CD4-positive, alpha-beta memory T cell (primary cell): ENCODE measurements around the gene CALHM3. TPM values are rescaled to one million over a fixed set of nuclear protein-coding genes. Genes with fewer than 3 reads are reported as not detected.

Source experiments
- CTCF ChIA-PET: fragments of 350-600 bp; sonication (Branson Sonifier 250); formaldehyde crosslinking; loops from one replicate; lab custom pipeline; 2021; ENCODE audit warnings: inconsistent platforms; ENCODE audit not compliant: partially characterized antibody; lab: Charles Lee
- POLR2A ChIA-PET: fragments of 350-600 bp; sonication (Branson Sonifier 250); formaldehyde crosslinking; loops from one replicate; lab custom pipeline; 2021; ENCODE audit not compliant: partially characterized antibody; lab: Charles Lee
- DNase-seq, 5 donors: peaks; one replicate each; pipeline versions ENCODE4 v3.0.0 to v3.0.0-alpha.2; 2020 to 2022; ENCODE audit warnings: mixed read lengths in 1 of 5
- H3K27ac ChIP-seq: one replicate; pipeline ENCODE4 v1.7.0; 2013; ENCODE audit warnings: low read depth, low read length
- H3K27me3 ChIP-seq: 2 replicates; pipeline ENCODE4 v1.7.0; 2013; ENCODE audit warnings: mild to moderate bottlenecking, low read length, moderate library complexity; ENCODE audit not compliant: insufficient read depth
- H3K36me3 ChIP-seq: 2 replicates; pipeline ENCODE4 v1.7.0; 2013; ENCODE audit warnings: mild to moderate bottlenecking, low read length, moderate library complexity; ENCODE audit not compliant: insufficient read depth
- H3K4me1 ChIP-seq: 2 replicates; pipeline ENCODE4 v1.7.0; 2013; ENCODE audit warnings: mild to moderate bottlenecking, low read length, moderate library complexity; ENCODE audit not compliant: insufficient read depth
- H3K4me3 ChIP-seq, 2 donors: one replicate each; pipeline ENCODE4 v1.7.0; 2013; ENCODE audit warnings: low read length in 2 of 2, mild to moderate bottlenecking in 1 of 2
- H3K9me3 ChIP-seq, 2 donors: one replicate each; pipeline ENCODE4 v1.7.0; 2013; ENCODE audit warnings: low read length in 2 of 2, control low read depth in 1 of 2; ENCODE audit not compliant: control insufficient read depth in 1 of 2
- H3K27ac Mint-ChIP-seq, 7 donors: one replicate each; pipeline ENCODE4 v1.8.0; 2020 to 2021; ENCODE audit warnings: mixed read lengths in 7 of 7, mild to moderate bottlenecking in 6 of 7, inconsistent platforms in 3 of 7, moderate library complexity in 3 of 7
- H3K27me3 Mint-ChIP-seq, 2 donors: one replicate each; pipeline ENCODE4 v1.8.0; 2020 to 2021; ENCODE audit warnings: mixed read lengths in 2 of 2
- H3K36me3 Mint-ChIP-seq, 2 donors: one replicate each; pipeline ENCODE4 v1.8.0; 2020 to 2021; ENCODE audit warnings: mixed read lengths in 2 of 2, inconsistent platforms in 1 of 2, mild to moderate bottlenecking in 1 of 2
- H3K4me1 Mint-ChIP-seq, 4 donors: one replicate each; pipeline ENCODE4 v1.8.0; 2020 to 2021; ENCODE audit warnings: mixed read lengths in 4 of 4, mild to moderate bottlenecking in 1 of 4
- H3K4me3 Mint-ChIP-seq, 8 donors: one replicate each; pipeline ENCODE4 v1.8.0; 2020 to 2021; ENCODE audit warnings: mixed read lengths in 8 of 8, mild to moderate bottlenecking in 7 of 8, moderate library complexity in 6 of 8, inconsistent platforms in 3 of 8
- H3K9me3 Mint-ChIP-seq, 8 donors: one replicate each; pipeline ENCODE4 v1.8.0; 2020 to 2021; ENCODE audit warnings: mixed read lengths in 8 of 8, mild to moderate bottlenecking in 5 of 8, inconsistent platforms in 3 of 8, moderate library complexity in 1 of 8
- intact Hi-C: fragments of 100-400 bp; cut with micrococcal nuclease; formaldehyde crosslinking; loops from one replicate; pipeline ENCODE4 v1.15.1; 2023
- polyA plus RNA-seq, 2 donors: library from polyadenylated mRNA; unstranded; fragments of 300-500 nt; fragmentation: Illumina TruSeq; gene quantifications; one replicate each; pipeline ENCODE4 v1.2.3, GENCODE V29; 2021
- total RNA-seq, 2 experiments: library from RNA; stranded (reverse); gene quantifications; one replicate each; pipeline ENCODE4 v1.2.3, GENCODE V29; 2021

Gene CALHM3
- total and polyA plus RNA-seq, 4 experiments from 2014 or later = not detected

GRCh38 chr10:103474077-103474476, 5.0 kb downstream of the CALHM3 start:
- peak overlapping the region in 6 of 7 donors; percentile 4 to 79 (median 70) for H3K27ac Mint-ChIP-seq
- CTCF ChIA-PET = interaction anchor here (1.1 to 8.4 kb wide), 3 partner anchors 9 to 63 kb away, joined by 6 to 141 read pairs (median 7); no protein-coding TSS in a partner anchor

GRCh38 chr10:103473261-103473671, 5.8 kb downstream of the CALHM3 start:
- H3K27ac ChIP-seq = no peak overlapping the region
- H3K27me3 ChIP-seq = no peaks in the 10 kb centered on the region

More at GRCh38 chr10:103474077-103474476, 5.0 kb downstream of the CALHM3 start:
- no peaks in the 10 kb centered on the region for H3K36me3 ChIP-seq
- H3K27me3 Mint-ChIP-seq = no peaks in the 10 kb centered on the region
- POLR2A ChIA-PET = interaction anchor here (1.2 kb wide), 2 partner anchors 23 to 29 kb away, joined by 3 read pairs; no protein-coding TSS in a partner anchor
- H3K4me1 ChIP-seq = peaks cover 44% of the 10 kb centered on the region
- no peaks in the 10 kb centered on the region for H3K27me3 ChIP-seq
- no peak overlapping the region for H3K4me3 ChIP-seq
- H3K9me3 Mint-ChIP-seq = no peaks in the 10 kb centered on the region
- peak overlapping the region in 1 of 8 donors; percentile 27 for H3K4me3 Mint-ChIP-seq
- intact Hi-C loops = no loop called here
- H3K9me3 ChIP-seq = no peaks in the 10 kb centered on the region
- no peak for DNase-seq
- no peaks in the 10 kb centered on the region for H3K36me3 Mint-ChIP-seq
- no peak overlapping the region for H3K27ac ChIP-seq
- H3K4me1 Mint-ChIP-seq = peaks cover 31 to 64% (median 42%) of the 10 kb centered on the region in 4 donors

GRCh38 chr10:103472005-103472404, 7.0 kb downstream of the CALHM3 start:
- no peaks in the 10 kb centered on the region for H3K9me3 ChIP-seq
- H3K27me3 Mint-ChIP-seq = no peaks in the 10 kb centered on the region
- H3K4me3 Mint-ChIP-seq = peak overlapping the region in 7 of 8 donors; percentile 73 to 85 (median 81)
- no peaks in the 10 kb centered on the region for H3K36me3 ChIP-seq
- no peaks in the 10 kb centered on the region for H3K9me3 Mint-ChIP-seq
- H3K4me1 ChIP-seq = peaks cover 47% of the 10 kb centered on the region
- intact Hi-C loops = no loop called here
- H3K4me3 ChIP-seq = no peak overlapping the region
- no peaks in the 10 kb centered on the region for H3K36me3 Mint-ChIP-seq
- CTCF ChIA-PET = interaction anchor here (0.7 to 3.6 kb wide), 6 partner anchors 9 to 54 kb away, joined by 3 to 15 read pairs (median 8); partner anchors contain the start of gene CALHM2
- peak overlapping the region; percentile 85 to 97 (median 90) for H3K27ac Mint-ChIP-seq
- H3K27ac ChIP-seq = peak overlapping the region; percentile 63
- POLR2A ChIA-PET = interaction anchor here (1.0 to 4.4 kb wide), 11 partner anchors 9 to 826 kb away, joined by 3 to 106 read pairs (median 4); partner anchors contain the start of gene CALHM2
- no peaks in the 10 kb centered on the region for H3K27me3 ChIP-seq
- DNase-seq = no peak
- H3K4me1 Mint-ChIP-seq = peaks cover 33 to 70% (median 47%) of the 10 kb centered on the region in 4 donors

More at GRCh38 chr10:103473261-103473671, 5.8 kb downstream of the CALHM3 start:
- no peaks in the 10 kb centered on the region for H3K9me3 Mint-ChIP-seq
- H3K4me1 ChIP-seq = peaks cover 44% of the 10 kb centered on the region
- peak overlapping the region in 1 of 8 donors; percentile 54 for H3K4me3 Mint-ChIP-seq
- no peaks in the 10 kb centered on the region for H3K27me3 Mint-ChIP-seq
- no peak overlapping the region for H3K4me3 ChIP-seq
- DNase-seq = peak in 1 of 5 donors; percentile 14
- no peaks in the 10 kb centered on the region for H3K36me3 ChIP-seq
- CTCF ChIA-PET = interaction anchor here (1.1 to 2.7 kb wide), 4 partner anchors 10 to 56 kb away, joined by 7 to 14 read pairs (median 8); partner anchors contain the start of gene CALHM2
- H3K9me3 ChIP-seq = no peaks in the 10 kb centered on the region
- intact Hi-C loops = no loop called here
- no peaks in the 10 kb centered on the region for H3K36me3 Mint-ChIP-seq
- H3K4me1 Mint-ChIP-seq = peaks cover 31 to 64% (median 43%) of the 10 kb centered on the region in 4 donors
- POLR2A ChIA-PET = interaction anchor here (1.3 to 4.4 kb wide), 2 partner anchors 21 to 28 kb away, joined by 3 to 106 read pairs; partner anchors contain the start of gene CALHM2
- peak overlapping the region in 1 of 7 donors; percentile 62 for H3K27ac Mint-ChIP-seq

GRCh38 chr10:103470761-103471653, 8.0 kb downstream of the CALHM3 start:
- peak; percentile 67 to 88 (median 74) for DNase-seq
- no peaks in the 10 kb centered on the region for H3K36me3 ChIP-seq
- H3K36me3 Mint-ChIP-seq = no peaks in the 10 kb centered on the region
- no peaks in the 10 kb centered on the region for H3K27me3 ChIP-seq
- H3K4me3 Mint-ChIP-seq = peak overlapping the region; percentile 67 to 85 (median 79)
- intact Hi-C loops = loop anchor here (1.0 kb wide), 1 partner anchor 20 kb away; no protein-coding TSS in a partner anchor
- peak overlapping the region in 1 of 2 donors; percentile 3 for H3K4me3 ChIP-seq
- H3K4me1 ChIP-seq = peaks cover 43% of the 10 kb centered on the region
- H3K4me1 Mint-ChIP-seq = peaks cover 30 to 69% (median 51%) of the 10 kb centered on the region in 4 donors
- H3K9me3 Mint-ChIP-seq = no peaks in the 10 kb centered on the region
- H3K9me3 ChIP-seq = no peaks in the 10 kb centered on the region
- H3K27me3 Mint-ChIP-seq = no peaks in the 10 kb centered on the region
- ChIA-PET CTCF (interaction anchor here (1.9 to 3.6 kb wide), 4 partner anchors 10 to 19 kb away, joined by 8 to 15 read pairs (median 11); partner anchors contain the start of gene CALHM2), POLR2A (interaction anchor here (0.8 to 4.4 kb wide), 11 partner anchors 9 to 651 kb away, joined by 3 to 106 read pairs (median 4); partner anchors contain the start of genes CALHM2 and SFR1)
- peak overlapping the region; percentile 63 for H3K27ac ChIP-seq
- peak overlapping the region; percentile 85 to 97 (median 90) for H3K27ac Mint-ChIP-seq

GRCh38 chr10:103469201-103469600, 9.8 kb downstream of the CALHM3 start:
- H3K27me3 Mint-ChIP-seq = no peaks in the 10 kb centered on the region
- POLR2A ChIA-PET = interaction anchor here (4.4 kb wide), 1 partner anchor 17 kb away, joined by 106 read pairs; the partner anchor contains the start of gene CALHM2
- Histone ChIP-seq H3K27ac (no peak overlapping the region), H3K9me3 (no peaks in the 10 kb centered on the region), H3K4me3 (no peak overlapping the region), H3K27me3 (no peaks in the 10 kb centered on the region), H3K36me3 (no peaks in the 10 kb centered on the region), H3K4me1 (peaks cover 43% of the 10 kb centered on the region)
- peaks cover 30 to 63% (median 47%) of the 10 kb centered on the region in 4 donors for H3K4me1 Mint-ChIP-seq
- no peaks in the 10 kb centered on the region for H3K9me3 Mint-ChIP-seq
- intact Hi-C loops = no loop called here
- peak overlapping the region in 2 of 8 donors; percentile 5 to 24 for H3K4me3 Mint-ChIP-seq
- CTCF ChIA-PET = interaction anchor here (0.6 to 3.6 kb wide), 3 partner anchors 12 to 52 kb away, joined by 3 to 15 read pairs (median 3); no protein-coding TSS in a partner anchor
- no peak for DNase-seq
- H3K36me3 Mint-ChIP-seq = no peaks in the 10 kb centered on the region
- peak overlapping the region in 6 of 7 donors; percentile 2 to 97 (median 82) for H3K27ac Mint-ChIP-seq

- no peaks in the 10 kb centered on the region for H3K9me3 ChIP-seq
- CTCF ChIA-PET = interaction anchor here (0.8 kb wide), 1 partner anchor 51 kb away, joined by 3 read pairs; no protein-coding TSS in a partner anchor
- DNase-seq = peak in 1 of 5 donors; percentile 12
- H3K27ac ChIP-seq = no peak overlapping the region
- POLR2A ChIA-PET = no interaction called here
- Mint-ChIP-seq H3K27ac (peak overlapping the region in 4 of 7 donors; percentile 14 to 66 (median 41)), H3K27me3 (no peaks in the 10 kb centered on the region), H3K36me3 (no peaks in the 10 kb centered on the region), H3K4me1 (peaks cover 27 to 52% (median 40%) of the 10 kb centered on the region in 4 donors), H3K9me3 (no peaks in the 10 kb centered on the region), H3K4me3 (peak overlapping the region in 2 of 8 donors; percentile 8 to 44)
- intact Hi-C loops = no loop called here
- no peaks in the 10 kb centered on the region for H3K27me3 ChIP-seq
- H3K36me3 ChIP-seq = no peaks in the 10 kb centered on the region
- H3K4me3 ChIP-seq = no peak overlapping the region
- peaks cover 33% of the 10 kb centered on the region for H3K4me1 ChIP-seq
These were observed 11.6 kb downstream of the CALHM3 start for GRCh38 chr10:103467406-103467805.
